Measurements from ENCODE around the gene TMEM131L.
"Not testable (repeated sequence)": the region's sequence is repeated elsewhere in the genome, so short reads cannot be mapped to it uniquely, and the experiment has no call there.

TMEM131L gene

GRCh38 chr4:153546280-153546679 lies 80.1 kb downstream of the TMEM131L start:
- DNase-seq (ENCODE audit: low read depth): no peak

- DNase-seq (ENCODE audit: low read depth): no peak
Measured at GRCh38 chr4:153547520-153547919, 81.4 kb downstream of the TMEM131L start.

- not testable (repeated sequence) for DNase-seq (ENCODE audit: low read depth)
Measured at GRCh38 chr4:153548907-153549306, 82.7 kb downstream of the TMEM131L start.

GRCh38 chr4:153549405-153549804 lies 83.2 kb downstream of the TMEM131L start:
- DNase-seq (ENCODE audit: low read depth): no peak

- DNase-seq (ENCODE audit: low read depth): no peak
Measured at GRCh38 chr4:153553155-153553818, 87.1 kb downstream of the TMEM131L start.

- DNase-seq (ENCODE audit: low read depth): no peak
Measured at GRCh38 chr4:153553819-153554170, 87.6 kb downstream of the TMEM131L start.

- no peak for DNase-seq (ENCODE audit: low read depth)
Measured at GRCh38 chr4:153555730-153556434, 89.7 kb downstream of the TMEM131L start.

- no peak for DNase-seq (ENCODE audit: low read depth)
Measured at GRCh38 chr4:153556435-153556815, 90.3 kb downstream of the TMEM131L start.

- DNase-seq (ENCODE audit: low read depth): no peak
Measured at GRCh38 chr4:153560908-153561307, 94.7 kb downstream of the TMEM131L start.

GRCh38 chr4:153564630-153565525 lies 98.7 kb downstream of the TMEM131L start:
- DNase-seq (ENCODE audit: low read depth): no peak

GRCh38 chr4:153566631-153567150 lies 100.5 kb downstream of the TMEM131L start:
- no peak for DNase-seq (ENCODE audit: low read depth)

GRCh38 chr4:153567660-153568059 lies 101.5 kb downstream of the TMEM131L start:
- DNase-seq (ENCODE audit: low read depth): not testable (repeated sequence)

GRCh38 chr4:153570228-153570973 lies 104.2 kb downstream of the TMEM131L start:
- no peak for DNase-seq (ENCODE audit: low read depth)

- DNase-seq (ENCODE audit: low read depth): no peak
Measured at GRCh38 chr4:153571006-153571545, 104.9 kb downstream of the TMEM131L start.

- DNase-seq (ENCODE audit: low read depth): no peak
Measured at GRCh38 chr4:153572609-153573008, 106.4 kb downstream of the TMEM131L start.

GRCh38 chr4:153573221-153573620 lies 107.1 kb downstream of the TMEM131L start:
- no peak for DNase-seq (ENCODE audit: low read depth)

GRCh38 chr4:153573881-153574802 lies 108.0 kb downstream of the TMEM131L start:
- DNase-seq (ENCODE audit: low read depth): peak; percentile 49

- DNase-seq (ENCODE audit: low read depth): no peak
Measured at GRCh38 chr4:153576443-153576774, 110.2 kb downstream of the TMEM131L start.

GRCh38 chr4:153577053-153577452 lies 110.9 kb downstream of the TMEM131L start:
- DNase-seq (ENCODE audit: low read depth): no peak

GRCh38 chr4:153579410-153579809 lies 113.2 kb downstream of the TMEM131L start:
- DNase-seq (ENCODE audit: low read depth): no peak

- no peak for DNase-seq (ENCODE audit: low read depth)
Measured at GRCh38 chr4:153579872-153580271, 113.7 kb downstream of the TMEM131L start.

All from stimulated activated CD8-positive, alpha-beta memory T cell treated with anti-CD3 and anti-CD28 coated beads, Interleukin-12 subunit alpha, Interleukin-12 subunit beta, amount 100 ng/mL, for 1 hour (primary cell).